Right hindlimb (tissue), 1 donor: Measurements from ENCODE around the gene CENPX.

Experiments
- DNase-seq: peaks from one replicate; pipeline ENCODE4 v3.0.0-alpha.2; 2018

The CENPX gene

GRCh38 chr17:82055023-82055964 is 32.6 kb upstream of the CENPX start:
- DNase-seq: peak; percentile 20

DNA sequence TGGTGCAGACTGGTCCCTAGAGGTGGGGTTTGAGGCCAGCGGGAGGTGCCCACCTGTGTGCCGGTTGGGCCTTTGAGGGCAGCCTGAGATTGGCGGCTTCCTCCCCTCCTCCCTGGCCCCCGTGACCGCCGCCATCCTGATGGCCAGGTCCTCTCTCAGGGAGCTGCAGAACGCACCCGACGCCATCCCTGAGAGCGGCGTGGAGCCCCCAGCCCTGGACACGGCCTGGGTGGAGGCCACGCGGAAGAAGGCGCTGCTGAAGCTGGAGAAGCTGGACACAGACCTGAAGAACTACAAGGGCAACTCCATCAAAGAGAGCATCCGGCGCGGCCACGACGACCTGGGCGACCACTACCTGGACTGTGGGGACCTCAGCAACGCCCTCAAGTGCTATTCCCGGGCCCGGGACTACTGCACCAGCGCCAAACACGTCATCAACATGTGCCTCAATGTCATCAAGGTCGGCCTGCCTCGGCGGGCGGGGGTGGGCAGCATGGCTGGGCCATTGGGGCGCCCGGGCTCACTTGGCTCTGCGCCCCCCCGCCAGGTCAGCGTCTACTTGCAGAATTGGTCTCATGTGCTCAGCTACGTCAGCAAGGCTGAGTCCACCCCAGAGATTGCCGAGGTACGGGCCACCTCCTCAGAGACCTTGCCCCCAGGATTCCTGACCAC is 31.8 kb upstream of the CENPX start:
- DNase-seq: peak; percentile 19

DNA sequence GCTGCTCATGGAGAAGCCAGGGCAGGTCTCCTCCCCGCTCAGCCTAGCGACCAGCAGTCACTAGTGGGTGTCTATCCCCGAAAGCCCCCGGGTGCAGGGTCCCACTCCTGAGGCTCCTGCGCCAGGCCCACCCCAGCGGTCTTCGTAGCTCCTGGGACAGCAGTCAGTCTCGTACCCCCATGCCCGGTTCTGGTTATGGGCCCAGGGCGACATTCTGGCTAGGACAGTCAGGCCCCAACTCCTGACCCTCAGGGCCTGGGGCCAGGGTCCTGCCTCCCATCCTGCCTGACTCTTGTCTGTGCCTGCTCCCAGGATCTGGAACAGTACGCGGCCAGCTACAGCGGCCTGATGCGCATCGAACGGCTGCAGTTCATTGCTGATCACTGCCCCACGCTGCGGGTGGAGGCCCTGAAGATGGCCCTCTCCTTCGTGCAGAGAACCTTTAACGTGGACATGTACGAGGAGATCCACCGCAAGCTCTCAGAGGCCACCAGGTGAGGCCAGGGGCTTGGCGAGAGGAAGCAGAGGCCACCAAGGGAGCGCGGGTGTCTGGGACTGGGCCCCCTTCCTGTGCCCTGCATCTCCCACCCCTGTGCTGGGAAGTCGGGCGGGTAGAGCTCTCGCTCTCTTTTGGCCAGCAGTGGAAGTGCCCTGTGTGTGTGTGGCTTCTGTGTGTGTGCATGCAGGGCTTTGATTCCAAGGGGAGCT is 31.0 kb upstream of the CENPX start:
- peak; percentile 13 for DNase-seq

DNA sequence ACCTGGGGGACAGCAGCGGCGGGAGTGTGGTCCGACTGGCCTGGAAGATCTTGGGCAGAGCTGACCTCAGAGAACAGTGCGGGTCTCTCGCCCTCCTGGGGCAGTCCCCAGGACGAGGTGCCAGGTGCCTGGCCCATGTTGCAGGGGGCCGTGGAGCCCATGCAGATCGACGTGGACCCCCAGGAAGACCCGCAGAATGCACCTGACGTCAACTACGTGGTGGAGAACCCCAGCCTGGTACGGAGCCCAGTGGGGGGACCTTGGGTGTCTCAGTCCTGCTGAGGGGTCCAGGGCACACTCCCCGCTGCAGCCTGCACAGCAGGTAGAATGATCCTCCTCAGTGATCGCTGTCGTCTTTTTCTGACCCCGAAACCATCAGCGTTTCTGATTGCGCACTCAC is 30.5 kb upstream of the CENPX start:
- peak; percentile 16 for DNase-seq

GRCh38 chr17:82052638-82053059 is 30.0 kb upstream of the CENPX start:
- DNase-seq: no peak

GRCh38 chr17:82051776-82052637 is 29.3 kb upstream of the CENPX start, which contains the start of the genes GPS1 and RFNG:
Gene GPS1 (plus strand): TSS chr17:82051898. CDS start chr17:82051932, 34 bp downstream.
Gene RFNG (minus strand): TSS chr17:82051811. CDS start chr17:82051766, 45 bp downstream.
- DNase-seq: peak; percentile 83

DNA sequence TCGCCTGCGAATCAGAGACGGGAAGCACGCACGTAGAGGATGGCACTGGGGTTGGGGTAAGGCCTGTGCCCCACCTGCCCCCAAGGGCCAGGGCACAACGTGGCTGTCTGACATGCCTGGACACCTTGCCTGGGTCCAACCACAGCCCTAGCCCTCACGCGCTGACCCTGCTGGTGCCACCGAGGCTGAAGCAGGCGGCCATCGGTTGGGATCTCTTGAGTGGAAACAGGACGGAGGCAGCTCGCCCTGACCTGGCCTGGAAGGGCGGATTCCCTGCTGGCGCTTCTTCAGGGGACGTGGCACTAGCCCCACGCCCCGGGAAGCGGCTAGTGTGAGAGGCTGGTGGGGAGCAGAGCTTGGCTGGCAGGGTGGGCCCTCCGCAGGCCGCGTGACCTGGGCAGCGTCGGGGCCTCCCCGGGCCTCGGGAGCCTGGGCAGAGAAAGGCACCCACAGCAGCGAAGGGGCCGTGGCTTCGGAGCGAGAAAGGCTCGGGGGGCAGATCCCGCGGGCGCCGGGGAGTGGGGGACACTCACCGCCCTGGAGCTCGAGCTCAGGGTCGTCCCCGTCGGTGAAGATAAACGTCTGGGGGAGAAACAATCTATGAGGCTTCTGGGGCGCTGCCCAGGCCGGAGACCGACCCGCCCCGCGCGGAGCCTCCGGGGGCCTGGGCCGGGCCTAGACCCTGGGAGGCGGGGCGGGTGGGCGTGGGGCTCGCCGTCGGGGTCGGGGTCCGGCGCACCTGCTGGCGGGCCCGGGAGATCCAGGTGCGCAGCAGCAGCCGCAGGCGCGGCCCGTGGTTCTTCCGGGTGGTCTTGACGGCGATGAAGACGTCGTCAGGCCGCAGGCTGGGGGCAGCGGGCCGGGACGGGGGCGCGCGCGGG is 28.3 kb upstream of the CENPX start:
- DNase-seq: peak; percentile 38

DNA sequence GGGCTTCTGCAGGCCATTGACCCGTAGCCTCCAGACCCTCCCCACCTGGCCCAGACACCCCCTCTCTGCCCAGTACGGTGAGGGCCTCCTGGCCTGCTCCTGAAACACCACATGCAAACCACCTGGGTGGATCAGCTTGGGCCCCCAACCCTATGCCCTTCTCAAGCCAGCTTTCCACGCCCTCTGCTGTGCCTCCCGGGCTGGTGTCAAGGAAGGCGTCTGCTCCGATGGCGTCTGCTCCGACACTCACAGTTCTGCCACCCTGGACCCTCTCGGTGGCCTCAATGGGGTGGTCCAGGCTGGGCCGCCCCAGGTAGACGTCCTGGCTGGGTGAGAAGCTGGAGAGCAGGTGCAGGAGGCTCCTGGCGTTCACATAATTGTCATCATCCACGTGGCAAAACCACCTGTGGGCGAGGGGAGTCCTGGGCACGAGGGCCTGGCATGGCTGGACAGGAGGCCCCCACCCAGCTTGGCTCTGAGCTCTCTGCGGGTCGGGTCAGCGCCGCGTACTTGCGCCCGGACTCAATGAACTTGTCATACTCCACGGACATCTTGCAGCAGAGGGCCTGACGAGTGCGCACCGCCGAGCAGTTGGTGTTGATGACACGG is 27.6 kb upstream of the CENPX start:
- peak; percentile 14 for DNase-seq

- DNase-seq: no peak
These were observed 26.9 kb upstream of the CENPX start for GRCh38 chr17:82049521-82049971.

DNA sequence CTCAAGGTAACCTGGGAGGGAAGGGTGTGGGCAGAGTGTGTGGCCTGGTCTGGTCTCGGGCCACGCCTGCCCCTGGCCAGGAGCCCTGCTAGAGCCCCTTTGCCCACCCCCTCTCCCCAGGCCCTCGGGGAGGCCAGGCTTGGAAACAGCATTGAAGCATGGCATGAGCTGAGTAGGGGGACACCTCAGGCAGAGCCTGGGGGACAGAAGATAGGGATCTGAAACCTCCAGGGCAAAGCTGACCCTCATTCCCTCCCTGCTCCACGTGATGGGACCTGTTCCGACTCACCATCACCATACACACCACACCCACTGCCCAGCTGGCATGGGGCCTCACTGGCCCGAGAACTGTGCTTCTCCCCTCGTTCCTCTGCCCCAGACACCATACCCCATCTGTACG is 26.4 kb upstream of the CENPX start:
- DNase-seq: no peak

GRCh38 chr17:82048571-82048971 is 25.9 kb upstream of the CENPX start:
- DNase-seq: no peak

DNA sequence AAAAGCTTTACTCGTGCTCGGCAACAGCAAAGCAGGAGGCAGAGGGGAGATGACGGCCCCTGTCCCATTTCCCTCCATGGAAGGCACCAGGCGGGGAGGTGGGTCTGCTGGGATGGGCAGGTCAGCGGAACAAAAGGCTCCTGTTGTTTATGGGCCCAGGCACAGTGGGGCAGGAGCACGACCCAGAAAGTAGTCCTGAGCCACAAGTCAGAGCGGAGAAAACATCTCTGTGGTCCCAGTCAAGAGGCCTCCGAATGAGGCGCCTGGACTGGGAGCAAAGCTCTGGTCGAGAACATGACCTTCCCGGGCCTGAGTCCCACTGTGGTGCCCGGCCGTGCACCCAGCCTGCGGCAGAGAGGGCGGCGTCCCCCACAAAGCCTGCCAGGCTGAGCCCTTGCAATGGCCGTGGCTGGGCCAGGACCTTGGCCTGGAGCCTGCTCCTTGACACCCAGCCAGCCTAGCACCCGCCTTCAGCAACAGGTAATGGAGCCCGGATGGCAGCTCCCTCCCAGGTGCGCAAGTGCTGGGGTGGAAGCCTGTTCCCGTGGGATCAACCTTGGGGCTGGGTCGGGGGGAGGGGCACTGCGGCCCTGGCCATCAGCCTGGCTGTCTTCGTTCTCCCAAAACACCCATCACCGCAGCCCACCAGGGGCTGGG is 25.4 kb upstream of the CENPX start:
- DNase-seq: no peak

DNA sequence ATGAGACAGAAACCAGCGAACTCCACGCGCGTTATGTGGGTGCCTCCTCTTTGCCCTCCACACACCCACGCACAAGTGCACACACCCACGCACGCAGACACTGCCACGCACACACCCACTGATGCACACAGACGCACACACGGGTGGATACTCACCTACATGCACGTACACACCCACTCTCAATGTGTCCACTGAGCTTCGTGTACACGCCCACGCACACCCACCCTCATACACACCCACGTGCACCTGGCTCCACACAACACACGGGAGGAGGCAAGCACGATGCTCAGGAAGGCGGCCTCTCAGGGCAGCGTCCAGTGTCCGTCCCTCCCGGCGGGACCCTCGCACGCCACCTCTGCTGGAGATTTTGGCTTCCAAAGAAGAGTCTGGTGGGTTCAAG is 24.7 kb upstream of the CENPX start:
- DNase-seq: no peak

- DNase-seq: no peak
These were observed 24.2 kb upstream of the CENPX start for GRCh38 chr17:82046903-82047302.

DNA sequence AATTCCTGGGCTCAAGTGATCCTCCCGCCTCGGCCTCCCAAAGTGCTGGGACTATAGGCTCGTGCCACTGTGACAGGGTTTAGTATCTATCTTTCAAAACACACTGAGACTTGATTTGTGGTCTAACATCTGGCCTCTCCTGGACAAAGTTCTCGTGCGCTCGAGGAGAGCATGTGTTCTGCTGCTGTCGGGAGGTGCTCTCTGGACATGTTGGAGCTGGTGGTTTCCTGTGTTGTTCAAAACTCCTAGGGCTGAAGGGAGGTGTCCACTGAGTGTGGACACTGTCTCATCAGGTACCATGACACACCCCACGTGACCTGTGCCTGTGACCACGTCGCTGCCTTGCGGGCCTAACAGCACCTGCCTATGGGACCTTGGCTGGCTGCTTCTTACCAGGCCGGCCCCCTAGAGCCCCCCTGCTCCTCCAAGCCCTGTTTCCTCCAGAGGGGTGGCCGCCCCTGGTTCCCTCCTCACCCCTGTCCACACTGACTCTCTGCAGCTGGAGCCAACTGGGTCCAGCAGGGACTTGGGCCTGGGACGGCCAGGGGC is 23.3 kb upstream of the CENPX start:
- no peak for DNase-seq

DNA sequence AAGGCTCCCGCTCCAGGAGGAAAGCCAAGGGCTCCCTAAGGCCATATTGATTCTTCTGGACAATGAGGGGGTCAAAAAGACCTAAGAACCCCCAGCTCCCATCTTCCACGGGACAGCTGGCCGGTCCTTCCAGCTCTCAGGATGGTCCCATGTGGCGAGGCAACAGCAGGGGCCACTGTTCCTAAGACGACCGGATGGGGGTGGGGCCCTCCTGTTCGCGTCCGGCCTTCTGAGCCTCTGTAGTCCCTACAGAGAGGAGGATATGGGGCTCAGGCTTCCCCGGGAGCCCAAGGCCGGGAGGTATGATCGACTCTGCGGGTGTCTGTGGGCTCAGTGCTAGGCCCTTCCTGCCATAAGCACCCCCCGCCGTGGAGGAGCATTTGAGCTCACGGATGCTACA is 20.8 kb upstream of the CENPX start:
- DNase-seq: no peak

GRCh38 chr17:82042649-82043048 is 20.0 kb upstream of the CENPX start:
- no peak for DNase-seq

- DNase-seq: no peak
These were observed 18.6 kb upstream of the CENPX start for GRCh38 chr17:82041144-82041814.

DNA sequence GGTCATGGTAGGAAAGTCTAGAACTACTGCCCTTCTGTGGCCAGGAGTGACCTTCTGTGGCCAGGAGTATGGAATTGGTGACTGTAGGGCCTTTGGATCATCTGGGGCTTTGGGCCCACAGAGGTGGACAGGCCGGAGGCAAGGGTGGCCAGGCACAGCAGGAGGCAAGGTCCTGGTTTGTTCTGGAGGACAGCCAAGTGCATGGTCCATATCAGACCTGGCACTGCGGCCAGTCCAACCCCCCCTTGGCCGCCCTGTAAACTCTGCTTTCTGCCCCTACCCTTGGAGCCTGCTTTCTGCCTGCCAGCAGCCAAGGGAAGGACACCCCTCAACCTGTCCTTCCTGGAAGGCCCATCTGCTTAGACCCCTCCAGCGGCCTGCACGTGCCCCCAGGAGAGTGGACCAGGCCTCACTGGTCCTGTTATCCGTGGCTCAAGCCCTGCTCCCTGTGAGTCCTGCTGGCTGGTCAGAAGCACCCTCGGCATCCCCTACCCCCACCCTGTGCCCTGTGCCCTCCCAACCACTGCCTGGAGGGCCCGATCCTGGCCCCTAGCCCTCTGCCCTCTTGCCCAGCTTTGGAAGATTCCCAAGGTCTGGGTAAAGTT is 17.1 kb upstream of the CENPX start:
- no peak for DNase-seq
